Thyroid gland (tissue), 4 donors: ENCODE measurements around the gene COL20A1. TPM values are rescaled to one million over a fixed set of nuclear protein-coding genes. Genes with fewer than 3 reads are reported as not detected.

Source experiments
- DNase-seq, 2 donors: peaks; one replicate each; pipeline ENCODE4 v3.0.0-alpha.2; 2019
- H3K27ac ChIP-seq, 3 donors: fragments of 200-600 bp; sonication (generic); 1 replicate in 2 of 3; 2 replicates in 1 of 3; pipeline ENCODE4 v1.5.1; 2016 to 2019; ENCODE audit warnings: mild to moderate bottlenecking in 1 of 3, moderate library complexity in 1 of 3
- H3K27me3 ChIP-seq: fragments of 200-600 bp; sonication (generic); one replicate; pipeline ENCODE4 v1.5.1; 2019
- H3K36me3 ChIP-seq, 2 donors: fragments of 200-600 bp; sonication (generic); one replicate each; pipeline ENCODE4 v1.5.1; 2016 to 2019
- H3K4me1 ChIP-seq, 2 donors: fragments of 200-600 bp; sonication (generic); one replicate each; pipeline ENCODE4 v1.5.1; 2017 to 2019
- H3K4me3 ChIP-seq, 3 donors: fragments of 200-600 bp; sonication (generic); replicated peaks in 1 of 3; 1 replicate in 2 of 3; 2 replicates in 1 of 3; pipeline ENCODE4 v1.5.1; 2016; ENCODE audit warnings: mild to moderate bottlenecking in 1 of 3
- H3K9me3 ChIP-seq: fragments of 200-600 bp; sonication (generic); one replicate; pipeline ENCODE4 v1.5.1; 2017
- POLR2A ChIP-seq, 2 donors: fragments of 450-650 bp; IDR thresholded peaks; one replicate each; pipeline ENCODE4 v1.6.1; 2017; ENCODE audit warnings: antibody characterized with exemption in 2 of 2, mild to moderate bottlenecking in 2 of 2, moderate library complexity in 1 of 2
- WGBS, 2 donors: methylation state at CpG; one replicate each; pipeline ENCODE4 v1.1.5; 2017; 5-methylcytosine and 5-hydroxymethylcytosine counted together
- intact Hi-C: fragments of 100-400 bp; cut with DNase I; formaldehyde crosslinking; loops from one replicate; pipeline ENCODE4 v1.15.1; 2023
- total RNA-seq, 4 donors: library from RNA; depleted of rRNA; stranded (reverse); fragments of >200 nt; gene quantifications; one replicate each; pipeline ENCODE4 v1.2.3, GENCODE V29; 2016
- TF ChIP-seq, protein P1 (sequence below), 6 experiments: fragments of 200-600 bp in 3 of 6; fragments of 450-650 bp in 3 of 6; sonication (generic) in 3 of 6; IDR thresholded peaks; one replicate each; pipeline ENCODE4 v1.5.1; 2016 to 2019; ENCODE audit warnings: antibody characterized with exemption in 6 of 6, mild to moderate bottlenecking in 2 of 6, inconsistent platforms in 1 of 6, moderate library complexity in 1 of 6

Gene COL20A1
- total RNA-seq, 4 donors from 2014 or later, result 0.13 TPM; not detected in 3

DNA sequence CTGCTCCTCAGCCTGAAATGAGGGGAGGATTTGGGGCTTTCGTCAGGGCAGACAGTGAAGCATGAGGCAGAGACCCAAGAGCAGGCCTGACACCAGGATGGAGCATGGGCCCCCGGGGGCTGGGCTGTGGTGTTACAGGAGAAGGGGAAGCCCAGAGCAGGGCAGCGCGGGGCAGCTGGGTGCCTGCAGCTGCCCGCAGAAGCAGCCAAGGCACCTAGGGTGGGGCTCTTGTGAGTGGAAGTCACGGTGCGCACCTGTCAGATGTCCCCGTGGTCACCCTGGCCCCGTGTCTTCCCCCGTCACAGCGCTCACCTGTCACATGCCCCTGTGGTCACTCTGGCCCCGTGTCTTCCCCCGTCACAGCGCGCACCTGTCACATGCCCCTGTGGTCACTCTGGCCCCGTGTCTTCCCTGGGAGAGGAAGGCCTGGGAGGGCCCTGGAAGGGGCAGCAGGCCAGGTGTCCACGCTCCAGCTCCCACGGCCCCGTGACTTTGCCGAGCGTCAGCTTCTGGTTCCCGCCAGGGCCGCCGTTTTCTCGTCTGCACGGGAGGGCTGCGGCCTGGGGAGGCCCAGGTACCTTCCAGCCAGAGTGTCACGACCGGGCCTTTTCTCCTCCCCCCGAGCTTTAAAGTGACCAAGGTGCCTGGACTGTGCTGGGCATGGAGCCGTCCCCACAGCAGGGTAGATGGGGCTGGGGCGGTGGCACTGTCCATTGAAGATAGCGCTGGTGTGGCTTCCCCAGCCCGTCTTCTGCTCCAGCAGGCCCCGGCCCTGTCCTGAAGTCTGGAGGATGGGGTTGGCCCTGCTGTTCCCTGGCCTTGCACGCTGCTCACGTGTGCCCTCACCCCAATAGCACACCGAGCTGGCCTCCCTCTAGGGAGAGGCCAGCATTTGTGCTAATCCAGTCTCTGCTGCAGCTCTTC is 11.0 kb upstream of the COL20A1 start:
- H3K9me3 ChIP-seq, result no peaks in the 10 kb centered on the region
- 93 to 94% methylated on average over 28 to 34 of the region's 38 CpGs for WGBS, 2 donors
- no peak for DNase-seq
- no peaks in the 10 kb centered on the region for H3K27me3 ChIP-seq
- no peak for TF ChIP-seq POLR2A (IDR thresholded peaks at IDR 0.05)
- TF ChIP-seq, protein P1, sequence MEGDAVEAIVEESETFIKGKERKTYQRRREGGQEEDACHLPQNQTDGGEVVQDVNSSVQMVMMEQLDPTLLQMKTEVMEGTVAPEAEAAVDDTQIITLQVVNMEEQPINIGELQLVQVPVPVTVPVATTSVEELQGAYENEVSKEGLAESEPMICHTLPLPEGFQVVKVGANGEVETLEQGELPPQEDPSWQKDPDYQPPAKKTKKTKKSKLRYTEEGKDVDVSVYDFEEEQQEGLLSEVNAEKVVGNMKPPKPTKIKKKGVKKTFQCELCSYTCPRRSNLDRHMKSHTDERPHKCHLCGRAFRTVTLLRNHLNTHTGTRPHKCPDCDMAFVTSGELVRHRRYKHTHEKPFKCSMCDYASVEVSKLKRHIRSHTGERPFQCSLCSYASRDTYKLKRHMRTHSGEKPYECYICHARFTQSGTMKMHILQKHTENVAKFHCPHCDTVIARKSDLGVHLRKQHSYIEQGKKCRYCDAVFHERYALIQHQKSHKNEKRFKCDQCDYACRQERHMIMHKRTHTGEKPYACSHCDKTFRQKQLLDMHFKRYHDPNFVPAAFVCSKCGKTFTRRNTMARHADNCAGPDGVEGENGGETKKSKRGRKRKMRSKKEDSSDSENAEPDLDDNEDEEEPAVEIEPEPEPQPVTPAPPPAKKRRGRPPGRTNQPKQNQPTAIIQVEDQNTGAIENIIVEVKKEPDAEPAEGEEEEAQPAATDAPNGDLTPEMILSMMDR (IDR thresholded peaks at IDR 0.05), result no peak
- intact Hi-C loops, result no loop called here
- no peaks in the 10 kb centered on the region for H3K4me1 ChIP-seq
- H3K36me3 ChIP-seq, result peaks cover 52 to 68% of the 10 kb centered on the region in 2 donors
- no peak overlapping the region for H3K4me3 ChIP-seq
- no peak overlapping the region for H3K27ac ChIP-seq

DNA sequence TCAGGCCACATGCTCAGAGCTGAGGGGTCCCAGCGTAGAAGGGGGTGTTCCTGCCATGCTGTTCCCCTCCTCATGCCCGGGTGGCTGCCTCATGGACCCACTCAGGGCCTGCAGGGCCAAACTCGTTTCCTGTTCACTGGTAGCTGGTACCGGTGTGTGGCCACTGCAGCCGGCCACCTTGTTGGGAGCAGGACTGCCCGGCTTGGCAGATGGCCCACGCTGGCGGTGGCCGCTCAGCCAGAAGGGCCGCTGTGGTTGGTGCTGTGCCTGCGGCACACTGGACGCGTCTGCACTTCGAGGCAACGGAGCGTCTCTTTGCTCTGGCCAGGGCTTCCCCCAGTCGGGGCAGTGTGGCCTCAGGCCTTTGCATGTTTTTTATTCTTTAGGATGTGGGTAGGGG is 10.0 kb upstream of the COL20A1 start:
- no peaks in the 10 kb centered on the region for H3K27me3 ChIP-seq
- no peak for TF ChIP-seq POLR2A (IDR thresholded peaks at IDR 0.05)
- TF ChIP-seq, protein P1 (IDR thresholded peaks at IDR 0.05), result no peak
- intact Hi-C loops, result no loop called here
- H3K36me3 ChIP-seq, result peaks cover 49 to 69% of the 10 kb centered on the region in 2 donors
- no peaks in the 10 kb centered on the region for H3K4me1 ChIP-seq
- no peak overlapping the region for H3K4me3 ChIP-seq
- WGBS, 2 donors, result 96% methylated on average over 15 of the region's 17 CpGs; no CpG with 5 or more reads in 1 of the 2 donors
- H3K9me3 ChIP-seq, result no peaks in the 10 kb centered on the region
- no peak for DNase-seq
- H3K27ac ChIP-seq, result no peak overlapping the region

DNA sequence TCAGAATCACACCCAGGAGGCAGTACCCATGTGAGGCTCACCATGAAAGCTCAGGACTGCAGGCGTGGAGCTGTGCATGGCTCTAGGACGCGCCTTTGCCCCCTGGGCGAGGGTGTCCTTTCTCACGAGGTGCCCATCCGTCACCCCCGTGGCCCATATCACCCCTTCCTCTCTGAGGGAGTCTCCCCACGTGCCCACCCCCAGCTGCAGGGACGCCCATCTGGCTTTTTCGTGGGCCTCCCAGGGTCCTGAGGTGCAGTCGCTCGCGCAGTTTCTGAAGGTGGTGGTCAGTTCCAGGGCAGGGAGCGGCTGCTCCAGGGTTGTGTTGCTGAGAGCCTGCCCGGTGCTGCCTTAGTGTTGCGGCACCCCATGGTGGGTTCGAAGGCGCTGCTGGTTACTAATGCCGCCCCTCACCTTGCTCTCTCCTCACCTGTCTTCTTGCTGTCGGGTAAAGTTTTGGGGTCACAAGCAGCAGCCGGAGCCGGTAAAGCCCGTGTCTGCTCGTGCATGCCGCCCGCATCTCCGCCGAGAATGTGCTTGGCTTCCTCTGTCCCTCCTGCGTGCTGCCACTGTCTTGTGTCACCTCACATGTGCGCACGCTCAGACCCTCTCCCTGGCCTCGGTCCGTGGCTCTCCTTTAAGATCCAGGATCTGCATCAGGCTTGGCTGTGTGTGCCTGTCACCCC is 9.4 kb upstream of the COL20A1 start:
- Histone ChIP-seq H3K4me1 (no peaks in the 10 kb centered on the region), H3K27me3 (no peaks in the 10 kb centered on the region), H3K36me3 (peaks cover 48 to 69% of the 10 kb centered on the region in 2 donors), H3K27ac (no peak overlapping the region), H3K9me3 (no peaks in the 10 kb centered on the region), H3K4me3 (no peak overlapping the region)
- intact Hi-C loops, result no loop called here
- TF ChIP-seq, protein P1 (IDR thresholded peaks at IDR 0.05), result no peak
- TF ChIP-seq POLR2A (IDR thresholded peaks at IDR 0.05), result no peak
- 90 to 95% methylated on average over 22 to 33 of the region's 33 CpGs for WGBS, 2 donors
- no peak for DNase-seq

DNA sequence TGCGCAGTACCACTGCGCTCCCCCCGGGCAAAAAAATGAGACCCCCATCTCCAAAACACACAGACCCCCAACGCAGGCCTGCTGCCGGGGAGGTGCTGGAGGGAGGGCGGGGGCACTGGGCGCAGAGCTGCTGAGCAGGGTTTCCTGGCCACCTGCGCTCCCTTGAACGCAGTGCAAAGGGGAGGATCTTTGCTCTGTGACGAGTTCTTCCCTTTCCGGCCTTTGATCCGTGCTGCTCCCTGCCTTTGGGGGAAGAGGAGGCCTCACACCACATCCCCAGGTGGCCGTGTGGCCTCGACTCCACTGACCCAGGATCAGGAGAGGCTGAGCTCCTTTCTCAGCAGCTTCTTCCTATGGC is 8.9 kb upstream of the COL20A1 start:
- DNase-seq, result no peak
- Histone ChIP-seq H3K4me1 (no peaks in the 10 kb centered on the region), H3K36me3 (peaks cover 43 to 69% of the 10 kb centered on the region in 2 donors), H3K4me3 (no peak overlapping the region), H3K27me3 (no peaks in the 10 kb centered on the region), H3K27ac (no peak overlapping the region), H3K9me3 (no peaks in the 10 kb centered on the region)
- intact Hi-C loops, result no loop called here
- TF ChIP-seq, protein P1 (IDR thresholded peaks at IDR 0.05), result no peak
- no peak for TF ChIP-seq POLR2A (IDR thresholded peaks at IDR 0.05)
- 84 to 87% methylated on average over 12 to 14 of the region's 14 CpGs for WGBS, 2 donors

- peak in 1 of 2 donors; percentile 39 for DNase-seq
- Histone ChIP-seq H3K36me3 (peaks cover 38 to 64% of the 10 kb centered on the region in 2 donors), H3K27me3 (no peaks in the 10 kb centered on the region), H3K4me1 (no peaks in the 10 kb centered on the region), H3K4me3 (no peak overlapping the region), H3K27ac (peak overlapping the region in 1 of 3 donors; percentile 17), H3K9me3 (no peaks in the 10 kb centered on the region)
- TF ChIP-seq, protein P1 (IDR thresholded peaks at IDR 0.05), result no peak
- no peak for TF ChIP-seq POLR2A (IDR thresholded peaks at IDR 0.05)
- 88 to 93% methylated on average over 15 to 24 of the region's 25 CpGs for WGBS, 2 donors
- intact Hi-C loops, result no loop called here
Measured at GRCh38 chr20:63284544-63284949, 8.4 kb upstream of the COL20A1 start.
